ELF-1 (cell line): ENCODE measurements around the gene EBF3.

Source experiments
- DNase-seq: peaks from one replicate; pipeline ENCODE4 v3.0.0-alpha.2; 2016; ENCODE audit warnings: low read depth, low spot score

Gene EBF3

DNA sequence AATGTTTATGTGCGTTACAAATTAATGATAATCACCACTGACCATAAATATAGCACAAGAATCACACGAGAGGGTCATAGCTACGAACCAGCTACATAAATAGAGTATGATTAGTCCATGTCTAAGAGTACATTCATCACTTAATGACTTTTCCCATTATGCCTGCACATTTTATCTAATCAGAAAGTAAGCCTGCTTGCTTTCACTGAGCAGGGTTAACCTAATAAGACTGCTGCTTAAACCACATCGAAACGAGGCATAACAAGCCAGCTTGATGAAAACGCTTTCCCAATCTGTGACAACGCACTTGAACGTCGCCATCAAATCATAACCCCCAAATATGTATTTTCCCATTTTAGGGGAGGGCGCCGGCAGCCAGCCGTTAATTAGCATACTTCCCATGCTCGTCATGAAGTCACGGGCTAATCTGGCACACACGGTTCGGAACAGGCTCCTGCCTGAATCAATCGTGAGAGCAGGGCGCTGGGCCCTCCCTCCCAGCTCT lies 71.5 kb downstream of the EBF3 start:
- DNase-seq: no peak

- peak; percentile 60 for DNase-seq
These were observed 72.3 kb downstream of the EBF3 start for GRCh38 chr10:129891806-129892205.

DNA sequence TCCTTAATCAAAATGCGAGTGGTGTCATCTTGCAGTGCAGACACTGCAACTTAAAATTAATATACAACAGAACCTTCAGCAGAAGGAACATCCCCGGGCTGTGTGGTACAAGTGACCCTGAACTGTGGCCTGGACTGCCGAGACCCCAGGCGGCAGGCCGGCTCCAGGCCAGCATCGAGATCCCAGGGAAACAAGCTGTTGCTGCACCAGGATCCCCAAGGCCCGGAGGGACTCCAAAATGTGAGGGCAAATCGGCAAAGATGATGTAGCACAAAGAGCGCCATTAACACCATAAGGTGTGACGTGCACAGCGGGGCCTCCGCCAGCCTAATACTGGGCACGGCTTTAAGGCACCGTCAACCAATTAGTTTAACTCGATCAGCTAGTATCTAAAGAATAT lies 73.9 kb downstream of the EBF3 start:
- no peak for DNase-seq

- peak; percentile 86 for DNase-seq
These were observed 75.1 kb downstream of the EBF3 start for GRCh38 chr10:129888784-129889616.

DNA sequence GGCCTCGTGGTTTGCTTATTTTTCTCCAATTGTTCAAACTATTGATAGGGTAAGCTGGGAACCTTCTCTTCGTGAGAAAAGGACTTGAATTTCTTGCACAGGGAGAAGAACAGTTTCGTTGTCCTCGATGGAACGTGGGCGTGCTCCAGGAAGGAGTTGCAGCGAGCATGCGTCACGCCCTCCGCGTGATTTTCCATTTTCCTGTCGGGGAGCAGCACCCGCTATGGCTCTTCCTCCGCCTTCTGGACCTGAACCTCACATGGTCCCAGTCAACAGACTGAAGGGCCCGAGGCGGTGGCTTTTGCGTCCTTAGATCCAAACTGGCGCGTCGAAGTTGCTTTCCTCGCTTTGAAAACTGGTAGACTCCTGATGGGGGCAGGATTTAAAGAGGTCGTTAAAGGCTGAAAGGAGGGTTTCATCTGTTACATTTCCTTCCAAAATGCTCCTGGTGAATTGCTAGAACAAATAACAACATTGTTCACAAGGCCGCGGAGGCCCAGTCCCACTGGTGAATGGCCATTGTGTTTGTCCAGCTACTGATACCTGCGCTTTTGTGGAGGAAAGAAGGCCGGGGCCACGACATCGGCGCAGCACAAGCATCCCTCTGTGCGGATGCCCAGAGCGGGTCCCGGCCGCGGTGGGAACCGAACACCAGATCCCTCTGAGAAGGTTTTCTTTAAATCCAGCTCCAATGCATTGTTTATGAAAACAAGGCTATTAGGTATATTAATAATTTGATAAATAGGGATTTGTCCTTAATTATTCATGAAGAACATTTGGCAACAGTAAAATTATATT lies 75.9 kb downstream of the EBF3 start:
- no peak for DNase-seq

DNA sequence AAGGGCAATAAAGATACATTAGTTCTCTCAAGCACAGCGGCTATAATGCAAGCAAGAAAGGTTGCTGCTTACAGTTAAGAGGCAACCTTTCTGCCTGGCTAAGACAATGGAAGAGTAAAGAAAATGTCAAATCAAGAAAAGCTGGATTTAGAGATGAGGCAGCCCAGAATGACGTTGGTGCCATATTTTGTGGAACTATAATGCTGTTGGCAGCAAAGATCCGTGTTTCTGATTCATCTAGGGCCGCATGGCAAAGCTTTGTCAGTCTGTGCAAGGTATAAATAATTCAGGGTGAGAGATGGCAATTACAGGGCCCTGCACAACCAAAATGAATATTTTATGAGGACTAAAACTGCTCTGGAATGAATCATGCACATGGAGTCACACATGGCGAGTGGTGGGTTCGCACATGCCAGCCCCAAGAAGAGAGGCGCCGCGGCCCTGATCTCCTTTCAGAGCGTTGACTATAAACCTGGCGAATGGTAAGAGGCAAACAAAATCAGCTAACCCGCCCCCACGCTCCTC lies 76.6 kb downstream of the EBF3 start:
- DNase-seq: no peak

DNA sequence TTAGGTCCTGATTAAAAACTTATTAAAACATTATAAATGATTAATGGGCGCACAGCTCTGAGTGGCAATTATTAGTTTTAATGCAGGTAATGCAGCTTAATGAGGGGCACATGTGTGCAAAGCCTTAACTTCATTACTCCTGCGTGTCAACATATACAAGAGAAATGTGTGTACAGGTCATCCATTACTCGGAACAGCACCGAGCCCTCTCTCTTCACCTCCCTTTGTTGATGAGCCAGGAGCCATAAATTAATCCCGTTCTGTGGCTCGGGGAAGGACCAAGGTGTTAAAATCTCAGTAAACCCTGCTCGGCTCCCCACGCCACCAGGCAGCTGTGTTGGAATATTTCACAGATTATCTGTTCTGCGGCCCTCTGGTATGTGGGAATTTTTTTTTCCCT lies 77.8 kb downstream of the EBF3 start:
- no peak for DNase-seq

DNA sequence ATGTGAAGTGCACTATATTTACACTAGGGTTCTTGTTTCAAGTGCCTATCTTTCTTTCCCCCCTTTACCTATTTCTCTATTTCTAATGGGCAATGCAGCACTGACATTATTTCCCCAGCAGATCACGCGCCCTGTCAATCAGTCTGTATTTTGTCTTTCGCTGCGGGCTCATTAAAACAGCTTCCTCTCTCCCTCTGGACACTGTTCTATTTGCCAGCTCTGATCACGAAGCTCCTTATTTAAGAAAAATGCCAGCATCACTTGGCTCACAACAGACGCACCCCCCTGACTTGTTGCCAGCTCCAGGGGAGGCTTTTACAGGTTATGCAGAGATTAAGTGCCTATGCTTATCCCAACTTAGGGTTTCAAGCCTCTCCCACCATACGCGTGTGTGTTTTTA lies 78.5 kb downstream of the EBF3 start:
- DNase-seq: no peak

- DNase-seq: no peak
These were observed 79.5 kb downstream of the EBF3 start for GRCh38 chr10:129884398-129885078.

- DNase-seq: no peak
These were observed 80.3 kb downstream of the EBF3 start for GRCh38 chr10:129883626-129884397.

DNA sequence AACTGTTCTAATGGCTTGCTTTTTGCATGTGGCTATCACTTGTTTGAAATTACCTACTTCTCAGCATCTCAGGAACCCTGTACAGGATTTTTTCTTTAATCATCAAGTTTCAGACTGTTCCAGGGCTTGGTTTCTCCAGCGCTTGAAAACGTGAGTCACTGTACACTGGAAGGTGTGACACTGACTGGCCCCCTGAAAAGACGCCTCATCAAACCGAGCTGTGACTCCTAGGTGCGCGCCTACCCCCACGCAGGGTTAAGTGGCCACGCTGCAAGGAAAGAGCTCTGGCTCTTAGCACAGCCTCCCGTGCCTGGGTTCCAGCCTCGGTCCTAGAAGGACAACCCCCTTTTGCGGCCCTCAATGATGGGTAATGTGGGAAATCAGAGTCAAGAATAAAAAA lies 81.0 kb downstream of the EBF3 start:
- no peak for DNase-seq

DNA sequence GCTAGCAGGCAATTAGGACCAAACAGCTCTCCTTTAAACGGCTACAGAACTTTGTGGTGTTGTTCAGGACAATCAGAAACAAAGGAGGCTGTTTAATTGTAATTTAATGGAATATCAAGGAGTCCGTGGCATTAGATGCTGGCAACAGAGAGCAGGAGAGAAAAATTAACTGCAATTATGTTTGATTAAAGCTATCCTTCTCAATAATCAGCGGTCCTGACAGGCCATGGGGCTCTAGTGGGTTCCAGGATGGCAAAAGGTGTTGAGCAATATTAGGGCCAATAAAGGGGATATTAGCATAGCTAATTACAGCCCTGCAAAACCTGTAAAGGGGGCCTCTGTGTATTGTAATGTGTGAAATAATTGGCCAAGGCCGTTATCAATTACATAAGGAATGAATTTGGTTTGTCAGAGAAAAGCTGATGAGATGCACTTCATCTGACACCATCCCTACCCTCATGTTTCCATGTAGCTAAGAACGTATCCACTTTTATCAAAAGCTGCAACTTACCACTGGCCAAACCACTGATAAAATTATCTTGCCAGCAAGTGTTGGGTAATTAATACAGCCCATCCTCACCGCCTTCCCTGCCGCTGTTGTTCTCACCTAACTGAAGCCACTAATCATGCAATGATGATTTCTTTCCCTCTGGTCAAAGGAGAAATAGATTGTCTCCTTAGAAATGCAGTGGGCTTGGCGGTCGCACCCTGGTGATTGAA lies 81.6 kb downstream of the EBF3 start:
- DNase-seq: no peak

DNA sequence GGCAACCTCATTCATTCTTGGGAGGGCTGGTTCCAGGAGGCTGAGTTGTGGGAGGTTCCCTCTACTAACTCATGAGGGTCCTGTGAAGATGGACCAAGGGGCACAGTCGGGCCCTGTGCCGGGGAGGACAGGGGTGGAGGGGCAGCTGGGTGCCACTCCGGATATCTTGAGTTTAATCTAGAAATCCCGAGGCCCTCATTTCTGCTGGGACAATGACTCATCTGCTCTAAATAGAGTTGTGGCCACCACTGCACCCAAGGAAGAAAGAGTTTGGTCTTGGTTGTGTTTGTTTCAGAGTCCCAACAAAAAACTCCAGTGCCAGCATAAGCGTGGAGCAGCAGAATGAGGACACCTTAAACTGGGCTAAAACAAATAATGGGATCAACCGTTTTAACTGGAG lies 82.4 kb downstream of the EBF3 start:
- no peak for DNase-seq

GRCh38 chr10:129880191-129880870 lies 83.7 kb downstream of the EBF3 start:
- DNase-seq: no peak

GRCh38 chr10:129879655-129880054 lies 84.4 kb downstream of the EBF3 start:
- no peak for DNase-seq

- no peak for DNase-seq
These were observed 85.2 kb downstream of the EBF3 start for GRCh38 chr10:129878835-129879234.

DNA sequence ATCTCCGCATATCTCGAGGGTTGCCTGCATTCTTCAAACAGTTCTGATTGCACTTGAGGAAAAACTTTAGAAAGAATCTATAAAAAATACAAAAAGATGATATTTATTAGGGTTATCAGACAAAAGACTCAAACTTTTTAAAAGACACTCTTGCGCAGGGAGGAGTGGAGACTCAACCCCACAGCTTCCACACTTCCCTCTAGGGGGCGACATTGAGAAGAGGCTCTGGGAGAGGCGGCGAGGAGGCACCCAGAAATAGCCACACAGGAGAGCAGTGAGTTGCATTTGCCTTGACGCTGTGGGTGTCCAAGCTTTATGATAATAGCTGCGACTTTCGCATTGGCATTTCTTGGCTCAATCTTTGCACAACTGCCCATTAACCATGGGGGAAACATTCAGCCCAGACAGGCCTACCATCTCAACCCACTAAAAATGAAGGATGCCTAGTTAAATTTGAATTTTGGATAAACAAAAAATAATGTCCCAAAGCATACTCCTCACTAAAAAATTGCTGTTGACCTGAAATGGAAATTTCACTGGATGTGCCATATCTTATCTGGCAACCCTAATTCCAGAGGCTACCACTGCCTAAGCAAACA lies 86.2 kb downstream of the EBF3 start:
- DNase-seq: peak; percentile 55

DNA sequence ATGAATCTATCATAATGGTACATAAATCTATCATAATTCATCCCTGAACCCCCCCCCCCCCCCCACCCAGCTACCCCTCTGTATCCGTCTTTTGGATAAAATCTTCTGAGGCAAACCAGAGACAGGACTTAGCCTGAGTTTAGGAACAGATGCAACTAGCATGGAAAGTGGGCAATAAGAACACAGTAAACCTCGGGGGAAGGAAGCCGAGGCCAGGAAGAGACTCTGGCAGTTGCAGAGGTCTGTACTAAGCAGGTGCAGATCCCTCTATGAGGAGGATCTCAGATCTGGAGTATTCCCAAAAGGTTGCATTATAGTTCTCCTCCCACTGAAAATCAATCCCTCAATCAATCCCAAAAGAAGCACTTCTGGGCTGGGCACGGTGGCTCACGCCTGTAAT lies 87.2 kb downstream of the EBF3 start:
- DNase-seq: no peak

GRCh38 chr10:129875993-129876726 lies 87.9 kb downstream of the EBF3 start:
- DNase-seq: no peak
